DOHH2 (cell line): ENCODE data around the gene ILKAP.

Source experiments
- H3F3A ChIP-seq: fragments of 200-600 bp; sonication (generic), shearing (Covaris generic); 2 replicates; pipeline ENCODE4 v1.6.0; 2016; ENCODE audit warnings: antibody characterized with exemption, mild to moderate bottlenecking; ENCODE audit not compliant: control insufficient read depth, insufficient read depth
- H3K27ac ChIP-seq: fragments of 200-600 bp; sonication (generic); 2 replicates; pipeline ENCODE4 v1.5.1; 2014; ENCODE audit warnings: low read depth, mild to moderate bottlenecking, low read length, moderate library complexity
- H3K27me3 ChIP-seq: fragments of 200-600 bp; sonication (generic); 2 replicates; pipeline ENCODE4 v1.6.1; 2014; ENCODE audit warnings: mild to moderate bottlenecking, low read length, mixed read lengths; ENCODE audit not compliant: control insufficient read depth
- H3K36me3 ChIP-seq: fragments of 200-600 bp; sonication (generic); 2 replicates; pipeline ENCODE4 v1.6.1; 2014; ENCODE audit warnings: mild to moderate bottlenecking, low read length, moderate library complexity, mixed read lengths; ENCODE audit not compliant: control insufficient read depth
- H3K4me1 ChIP-seq: fragments of 200-600 bp; sonication (generic); 2 replicates; pipeline ENCODE4 v1.6.1; 2014; ENCODE audit warnings: mild to moderate bottlenecking, low read length, mixed read lengths; ENCODE audit not compliant: control insufficient read depth
- H3K4me2 ChIP-seq: fragments of 200-600 bp; sonication (generic); 2 replicates; pipeline ENCODE4 v1.6.0; 2014; ENCODE audit warnings: mild to moderate bottlenecking, low read length, moderate library complexity
- H3K4me3 ChIP-seq: fragments of 200-600 bp; sonication (generic); 2 replicates; pipeline ENCODE4 v1.5.1; 2014; ENCODE audit warnings: mild to moderate bottlenecking, low read length, mixed read lengths
- H3K79me2 ChIP-seq: fragments of 200-600 bp; sonication (generic); 2 replicates; pipeline ENCODE4 v1.6.1; 2014; ENCODE audit warnings: mild to moderate bottlenecking, low read length, mixed read lengths; ENCODE audit not compliant: control insufficient read depth
- H3K9me2 ChIP-seq: fragments of 200-600 bp; sonication (generic); replicated peaks from 2 replicates; pipeline ENCODE4 v1.6.1; 2014; ENCODE audit warnings: mild to moderate bottlenecking, low read length, mixed read lengths; ENCODE audit not compliant: control insufficient read depth
- H3K9me3 ChIP-seq: fragments of 200-600 bp; sonication (generic); 2 replicates; pipeline ENCODE4 v1.6.1; 2014; ENCODE audit warnings: antibody characterized with exemption, low read length, mixed read lengths; ENCODE audit not compliant: control insufficient read depth, insufficient read depth
- H4K20me1 ChIP-seq: fragments of 200-600 bp; sonication (generic); 2 replicates; pipeline ENCODE4 v1.6.0; 2014; ENCODE audit warnings: low read depth, mild to moderate bottlenecking, antibody characterized with exemption, low read length, moderate library complexity; ENCODE audit not compliant: control insufficient read depth, insufficient read depth
- CTCF ChIP-seq: fragments of 200-600 bp; sonication (generic); IDR thresholded peaks from one replicate; pipeline ENCODE4 v1.5.1; 2014; ENCODE audit warnings: antibody characterized with exemption, mild to moderate bottlenecking, low read depth, low read length; ENCODE audit not compliant: poor library complexity, severe bottlenecking
- EZH2phosphoT487 ChIP-seq: fragments of 200-600 bp; sonication (generic); IDR thresholded peaks from 2 replicates; pipeline ENCODE4 v1.6.1; 2017; ENCODE audit warnings: borderline replicate concordance, mild to moderate bottlenecking, antibody characterized with exemption, low read length, moderate library complexity, mixed read lengths

The ILKAP gene

DNA sequence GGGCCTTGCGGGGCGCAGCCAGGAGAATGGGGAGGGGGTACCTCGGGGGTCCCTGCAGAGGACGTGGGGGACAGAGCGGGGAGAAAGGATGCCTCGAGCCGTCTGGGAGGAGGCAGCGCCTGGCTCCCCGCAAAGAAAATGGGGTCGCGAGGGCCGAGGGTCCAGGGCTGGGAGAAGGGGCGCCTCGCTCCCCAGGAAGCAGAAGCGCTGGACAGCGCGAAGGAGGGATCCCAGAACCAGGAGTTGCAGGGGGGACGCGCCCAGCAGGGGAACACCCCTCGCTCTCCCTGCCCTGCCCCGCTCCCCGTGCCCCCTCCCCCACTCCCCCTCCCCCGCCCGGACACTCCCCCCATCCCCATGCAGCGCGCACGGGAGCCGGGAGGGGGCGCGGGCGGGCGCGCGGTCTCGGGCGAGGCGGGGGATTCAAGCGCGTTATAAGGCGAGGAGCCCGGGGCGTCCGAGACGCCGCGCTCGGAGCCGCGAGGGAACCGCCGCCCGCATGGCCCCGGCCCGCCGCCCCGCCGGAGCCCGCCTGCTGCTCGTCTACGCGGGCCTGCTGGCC lies 44.9 kb downstream of the ILKAP start, which contains the start of gene ERFE:
Gene ERFE, plus strand, starts transcription at position 462 of the 562 bp plus-strand sequence. Its CDS starts 38 bp downstream, at position 500.
- no peaks in the 10 kb centered on the region for H3K9me2 ChIP-seq
- TF ChIP-seq EZH2phosphoT487, result no peak
- peaks cover 6% of the 10 kb centered on the region for H3K27me3 ChIP-seq
- no peak within 1 kb of the TSS for H3K27ac ChIP-seq
- H3K4me3 ChIP-seq, result peak within 1 kb of the TSS; percentile 73
- H4K20me1 ChIP-seq, result no peaks in the 10 kb centered on the region
- no peaks in the 10 kb centered on the region for H3K36me3 ChIP-seq
- H3K4me1 ChIP-seq, result peaks cover 22% of the 10 kb centered on the region
- no peaks in the 10 kb centered on the region for H3F3A ChIP-seq
- H3K9me3 ChIP-seq, result no peaks in the 10 kb centered on the region; the same call in 1 of the 2 replicates
- peak within 1 kb of the TSS; percentile 98 for H3K4me2 ChIP-seq
- H3K79me2 ChIP-seq, result no peaks in the 10 kb centered on the region

DNA sequence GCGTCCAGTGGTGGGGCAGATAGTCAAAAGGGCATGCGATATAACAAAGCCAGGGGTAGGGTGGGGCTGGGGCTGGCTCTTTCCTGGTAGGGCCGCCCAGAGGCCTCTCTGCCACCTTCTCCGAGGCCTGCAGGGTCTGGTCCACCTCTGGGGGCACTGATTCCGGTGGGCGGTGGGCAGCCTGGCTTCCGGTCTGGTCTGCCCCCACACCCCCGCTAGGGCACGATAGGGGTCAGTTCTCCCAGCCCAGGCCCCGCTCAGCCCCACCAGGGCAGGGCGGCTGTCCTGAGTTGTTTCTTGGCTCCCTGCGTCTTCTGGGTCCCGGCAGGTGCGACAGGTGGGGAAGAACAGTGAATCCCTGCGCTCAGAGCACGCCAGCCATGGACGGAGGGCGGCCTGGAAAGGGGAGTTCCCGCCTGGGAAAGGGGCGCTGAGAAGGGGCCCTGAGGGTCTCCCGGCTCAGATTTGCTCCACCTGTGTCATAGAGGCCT lies 45.4 kb downstream of the ILKAP start:
- Histone ChIP-seq H3F3A (no peaks in the 10 kb centered on the region), H3K79me2 (no peaks in the 10 kb centered on the region), H3K4me3 (no peak overlapping the region), H3K9me3 (no peaks in the 10 kb centered on the region; the same call in 1 of the 2 replicates), H3K4me2 (no peak overlapping the region), H3K4me1 (peaks cover 22% of the 10 kb centered on the region), H3K9me2 (no peaks in the 10 kb centered on the region), H3K36me3 (no peaks in the 10 kb centered on the region), H4K20me1 (no peaks in the 10 kb centered on the region), H3K27me3 (peaks cover 6% of the 10 kb centered on the region), H3K27ac (no peak overlapping the region)
- TF ChIP-seq CTCF (no peak), EZH2phosphoT487 (no peak)

DNA sequence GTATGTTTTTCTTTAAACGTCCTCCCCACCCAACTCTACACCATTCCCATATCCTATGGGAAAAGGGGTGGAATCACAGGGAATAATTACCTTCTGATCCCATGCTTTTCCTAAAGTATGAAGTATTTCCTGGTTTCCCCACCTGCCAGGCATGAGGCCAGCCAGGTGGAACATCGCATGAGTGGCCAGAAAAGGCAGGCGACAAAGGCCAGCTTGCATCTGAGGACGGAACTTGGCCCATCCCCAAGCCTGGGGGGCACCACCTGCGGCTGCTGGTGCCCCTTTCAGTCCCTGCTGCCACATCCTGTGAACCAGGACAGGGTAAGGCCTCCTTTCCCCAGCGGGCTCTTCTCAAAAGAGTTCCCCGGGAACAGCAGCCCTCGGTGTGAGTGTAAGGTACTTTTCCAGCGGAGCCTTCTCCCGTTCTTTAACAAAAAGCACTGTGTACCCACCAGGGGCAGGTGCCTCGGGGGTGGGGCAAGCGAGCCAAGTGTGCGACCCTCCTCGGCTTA lies 45.9 kb downstream of the ILKAP start:
- Histone ChIP-seq H3K4me2 (no peak overlapping the region), H3K9me2 (no peaks in the 10 kb centered on the region), H3K27me3 (peaks cover 6% of the 10 kb centered on the region), H4K20me1 (no peaks in the 10 kb centered on the region), H3K36me3 (no peaks in the 10 kb centered on the region), H3K27ac (no peak overlapping the region), H3K4me3 (no peak overlapping the region), H3F3A (no peaks in the 10 kb centered on the region), H3K4me1 (peaks cover 22% of the 10 kb centered on the region), H3K79me2 (no peaks in the 10 kb centered on the region), H3K9me3 (no peaks in the 10 kb centered on the region; the same call in 1 of the 2 replicates)
- TF ChIP-seq CTCF (no peak), EZH2phosphoT487 (no peak)
